GM21737 (cell line): Measurements from ENCODE around the gene PTPRJ.

ENCODE experiments used
- ATAC-seq: cut with Tn5 transposase; IDR thresholded peaks from one replicate; pipeline ENCODE4 v1.9.1; 2021; ENCODE audit warnings: mild to moderate bottlenecking, moderate library complexity; ENCODE audit not compliant: unreplicated experiment

PTPRJ gene

GRCh38 chr11:48058788-48059187 is 78.4 kb downstream of the PTPRJ start:
- no peak for ATAC-seq

GRCh38 chr11:48062649-48063048 is 82.3 kb downstream of the PTPRJ start:
- no peak for ATAC-seq

- ATAC-seq: no peak
Measured at GRCh38 chr11:48063424-48063978, 83.1 kb downstream of the PTPRJ start.

GRCh38 chr11:48064306-48064705 is 83.9 kb downstream of the PTPRJ start:
- ATAC-seq: no peak

- no peak for ATAC-seq
Measured at GRCh38 chr11:48066881-48067800, 86.8 kb downstream of the PTPRJ start.

GRCh38 chr11:48073031-48073861 is 92.9 kb downstream of the PTPRJ start:
- no peak for ATAC-seq

GRCh38 chr11:48074425-48075181 is 94.2 kb downstream of the PTPRJ start:
- no peak for ATAC-seq

- ATAC-seq: no peak
Measured at GRCh38 chr11:48075637-48076036, 95.3 kb downstream of the PTPRJ start.

- ATAC-seq: no peak
Measured at GRCh38 chr11:48077251-48077650, 96.9 kb downstream of the PTPRJ start.

- no peak for ATAC-seq
Measured at GRCh38 chr11:48078689-48079088, 98.3 kb downstream of the PTPRJ start.

GRCh38 chr11:48079596-48079995 is 99.2 kb downstream of the PTPRJ start:
- no peak for ATAC-seq

GRCh38 chr11:48080301-48080861 is 100.0 kb downstream of the PTPRJ start:
- ATAC-seq: no peak

- no peak for ATAC-seq
Measured at GRCh38 chr11:48081151-48082010, 101.0 kb downstream of the PTPRJ start.

GRCh38 chr11:48082771-48083170 is 102.4 kb downstream of the PTPRJ start:
- ATAC-seq: no peak

GRCh38 chr11:48083421-48083820 is 103.1 kb downstream of the PTPRJ start:
- ATAC-seq: no peak

GRCh38 chr11:48085688-48086087 is 105.3 kb downstream of the PTPRJ start:
- no peak for ATAC-seq

- no peak for ATAC-seq
Measured at GRCh38 chr11:48087422-48087821, 107.1 kb downstream of the PTPRJ start.

GRCh38 chr11:48087974-48088681 is 107.8 kb downstream of the PTPRJ start:
- no peak for ATAC-seq

GRCh38 chr11:48088682-48089050 is 108.3 kb downstream of the PTPRJ start:
- ATAC-seq: no peak
